Measurements from ENCODE around the gene CXorf65. TPM values are rescaled to one million over a fixed set of nuclear protein-coding genes. Genes with fewer than 3 reads are reported as not detected.

Gene CXorf65
- total RNA-seq (2022; extraction: Qiagen RNA extraction), result not detected in 5 replicates

DNA sequence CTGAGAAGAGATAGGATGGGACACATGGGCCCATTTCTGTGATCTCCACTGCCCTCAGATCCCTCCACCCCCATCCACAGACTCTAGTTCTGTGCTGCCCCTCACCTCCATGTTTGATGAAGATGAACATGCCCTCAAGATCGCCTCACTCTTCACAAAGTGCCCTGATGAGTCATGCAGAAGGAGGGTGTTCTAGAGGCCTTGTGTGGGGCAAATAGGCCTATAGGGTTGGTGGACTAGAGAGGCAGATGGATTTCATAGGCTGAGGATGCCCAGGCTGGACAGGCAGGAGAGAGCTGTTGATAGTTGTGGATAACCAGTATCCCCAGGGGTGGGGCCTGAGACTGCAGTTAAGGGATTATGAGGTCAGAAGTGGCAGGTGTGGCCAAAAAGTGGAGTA, at the start of gene CXorf65:
Gene CXorf65 (minus strand): TSS at position 314 of the 400 bp plus-strand sequence. CDS start 184 bp downstream, at position 130.

DNA sequence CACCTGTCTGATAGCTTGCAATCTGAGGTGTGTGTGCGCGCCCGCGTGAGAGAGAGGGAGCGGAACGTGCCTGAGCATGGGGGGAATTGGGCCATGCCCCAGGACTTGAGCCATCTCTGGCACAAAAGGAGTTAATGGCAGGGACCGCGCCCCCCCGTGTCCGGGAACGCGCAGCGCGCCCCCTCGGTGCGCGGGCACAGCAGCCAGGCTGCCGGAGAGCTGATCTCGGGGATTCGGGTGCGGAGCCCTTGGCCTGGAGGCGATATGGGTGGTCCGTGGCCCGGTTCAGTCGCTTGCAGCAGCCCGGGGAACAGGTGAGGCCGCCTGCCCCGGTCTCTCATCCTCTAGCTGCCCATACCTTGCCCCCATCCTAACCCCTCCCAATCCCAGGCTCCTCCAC, 38.1 kb upstream of the CXorf65 start, which contains the start of gene NLGN3:
Gene NLGN3 (plus strand): TSS at position 191 of the 400 bp plus-strand sequence. CDS start 2,909 bp downstream, outside the sequence.

DNA sequence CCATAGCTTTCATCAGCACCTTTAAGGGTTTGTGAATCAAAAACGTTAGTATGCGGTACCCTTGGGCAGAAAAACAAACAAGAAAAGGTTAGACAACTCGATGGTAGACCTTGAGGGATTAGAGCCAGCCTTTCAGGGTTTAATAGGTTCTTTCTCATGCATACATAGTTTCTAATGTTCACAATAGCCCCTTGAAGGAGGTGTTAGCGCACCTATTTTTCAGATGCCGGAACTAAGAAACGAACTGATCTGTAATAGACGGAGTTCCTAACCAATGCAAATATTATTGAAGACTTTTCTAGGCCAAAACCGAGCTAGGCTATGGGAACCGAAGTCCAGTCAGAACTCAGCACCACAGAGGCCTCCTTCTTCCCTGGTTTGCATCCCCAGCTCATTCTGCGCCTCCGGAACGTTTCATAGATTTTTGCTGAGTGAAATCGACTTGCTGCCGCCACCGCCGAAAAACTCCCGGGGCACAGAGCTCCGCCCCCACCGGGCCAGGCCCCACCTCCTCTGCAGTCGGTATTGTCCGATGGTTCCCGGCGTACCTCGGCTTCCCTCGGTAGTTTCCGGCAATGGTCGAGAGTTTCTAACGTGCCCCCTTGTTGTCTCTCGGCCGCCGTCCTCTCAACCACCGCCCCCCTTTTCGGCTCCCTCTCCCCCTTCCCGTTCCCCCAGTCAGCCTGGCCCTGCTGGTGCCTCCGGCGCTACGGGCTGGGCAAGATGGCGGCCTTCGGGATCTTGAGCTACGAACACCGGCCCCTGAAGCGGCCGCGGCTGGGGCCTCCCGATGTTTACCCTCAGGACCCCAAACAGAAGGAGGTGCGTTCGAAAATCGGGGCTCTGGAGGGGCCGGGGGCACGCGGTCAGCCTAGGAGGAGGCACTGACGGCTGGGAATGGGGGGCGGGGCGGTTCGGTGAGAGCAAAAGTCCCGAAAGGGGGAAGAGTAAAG, 11.8 kb upstream of the CXorf65 start, which contains the start of gene MED12:
Gene MED12 (plus strand): TSS at position 565 of the 953 bp plus-strand sequence. CDS start 159 bp downstream, at position 724.

DNA sequence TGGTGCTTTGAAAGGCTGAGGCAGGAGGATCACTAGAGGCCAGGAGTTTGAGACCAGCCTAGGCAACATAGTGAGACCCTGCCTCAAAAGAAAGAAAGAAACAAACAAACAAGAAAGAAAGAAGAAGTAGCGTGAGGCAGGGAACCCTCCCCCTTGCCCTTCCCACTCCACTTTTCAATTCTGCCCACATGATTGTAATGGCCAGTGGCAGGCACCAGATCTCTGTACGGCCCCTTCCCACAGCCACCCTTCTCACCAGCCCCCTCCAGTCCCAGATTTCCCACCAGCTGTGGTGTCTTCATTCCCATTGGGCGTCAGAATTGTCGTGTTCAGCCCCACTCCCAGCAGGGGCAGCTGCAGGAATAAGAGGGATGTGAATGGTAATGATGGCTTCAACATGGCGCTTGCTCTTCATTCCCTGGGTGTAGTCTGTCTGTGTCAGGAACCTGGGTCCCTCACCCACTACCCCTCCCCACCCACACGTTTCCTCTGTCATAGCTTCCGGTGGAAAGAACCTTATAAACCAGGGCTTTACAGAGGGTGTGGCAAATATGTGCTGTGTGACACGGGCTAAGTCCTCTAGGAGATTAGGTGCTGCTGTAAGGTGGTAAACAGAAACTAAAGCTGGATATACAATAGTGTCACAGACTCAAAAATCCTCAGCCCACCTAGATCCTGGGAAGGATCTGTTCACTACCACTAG, 4.8 kb upstream of the CXorf65 start, which contains the start of gene IL2RG:
Gene IL2RG (minus strand): TSS at position 437 of the 703 bp plus-strand sequence. CDS start 38 bp downstream, at position 399.

DNA sequence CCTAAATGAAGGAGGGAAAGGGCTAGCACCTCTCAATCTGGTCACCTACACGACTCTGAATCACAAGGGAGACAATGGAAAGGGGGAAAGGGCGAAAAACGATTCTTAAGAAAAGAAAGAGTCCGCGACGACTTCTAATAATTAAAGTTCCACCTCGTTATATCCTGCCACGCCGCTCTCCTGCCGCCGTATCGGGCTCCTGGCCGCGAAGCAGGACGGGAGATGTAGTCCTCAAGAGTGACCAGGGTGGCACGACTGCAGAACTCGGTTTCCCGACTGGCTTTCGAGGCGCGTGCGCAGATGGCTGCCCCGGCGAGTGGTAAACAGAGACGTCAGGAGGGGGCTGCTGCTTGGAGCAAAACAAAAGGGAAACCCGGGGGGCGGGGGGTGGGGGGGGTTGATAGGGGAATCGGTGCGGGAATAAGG, 11.0 kb downstream of the CXorf65 start, which contains the start of gene FOXO4:
Gene FOXO4 (plus strand): TSS at position 297 of the 426 bp plus-strand sequence. CDS start 678 bp downstream, outside the sequence.

GRCh38 chrX:71068044-71068918, 38.3 kb downstream of the CXorf65 start, which contains the start of gene SNX12:
TSS of gene SNX12 (minus strand) at chrX:71068334. CDS start at chrX:71068306, 28 bp downstream.

Other genes starting within 250 kb of the CXorf65 start
- gene TEX11, start 198.0 kb downstream of the CXorf65 start, total RNA-seq (2022; extraction: Qiagen RNA extraction), result not detected in 5 replicates
- gene SLC7A3, start 175.6 kb downstream of the CXorf65 start, total RNA-seq (2022; extraction: Qiagen RNA extraction), result not detected in 5 replicates
- 68.0 to 76.9 TPM (median 75.6 TPM) in 5 replicates for gene SNX12, start 38.4 kb downstream of the CXorf65 start, total RNA-seq (2022; extraction: Qiagen RNA extraction)
- gene FOXO4, start 10.9 kb downstream of the CXorf65 start, total RNA-seq (2022; extraction: Qiagen RNA extraction), result 1.4 to 1.7 TPM (median 1.6 TPM) in 5 replicates
- 0.07 to 0.32 TPM in 2 of 5 replicates, not detected in the others for gene IL2RG, start 4.8 kb upstream of the CXorf65 start, total RNA-seq (2022; extraction: Qiagen RNA extraction)
- 9.0 to 13.9 TPM (median 12.2 TPM) in 5 replicates for gene MED12, start 11.9 kb upstream of the CXorf65 start, total RNA-seq (2022; extraction: Qiagen RNA extraction)
- gene NLGN3, start 38.1 kb upstream of the CXorf65 start, total RNA-seq (2022; extraction: Qiagen RNA extraction), result 0.95 to 1.2 TPM (median 1.1 TPM) in 5 replicates
- gene GJB1, start 116.5 kb upstream of the CXorf65 start, total RNA-seq (2022; extraction: Qiagen RNA extraction), result 0.11 TPM in 1 of 5 replicates, not detected in the others
- 9.5 to 15.1 TPM (median 13.1 TPM) in 5 replicates for gene ZMYM3, start 147.4 kb upstream of the CXorf65 start, total RNA-seq (2022; extraction: Qiagen RNA extraction)
- 341 to 406 TPM (median 374 TPM) in 5 replicates for gene NONO, start 176.9 kb upstream of the CXorf65 start, total RNA-seq (2022; extraction: Qiagen RNA extraction)
- 0.69 to 1.1 TPM (median 0.99 TPM) in 5 replicates for gene ITGB1BP2, start 195.0 kb upstream of the CXorf65 start, total RNA-seq (2022; extraction: Qiagen RNA extraction)

All from A549 treated with CORT108297 at 1 μM for 4 hours (cell line).